Measurements from ENCODE around the gene CNKSR3.

The CNKSR3 gene

DNA sequence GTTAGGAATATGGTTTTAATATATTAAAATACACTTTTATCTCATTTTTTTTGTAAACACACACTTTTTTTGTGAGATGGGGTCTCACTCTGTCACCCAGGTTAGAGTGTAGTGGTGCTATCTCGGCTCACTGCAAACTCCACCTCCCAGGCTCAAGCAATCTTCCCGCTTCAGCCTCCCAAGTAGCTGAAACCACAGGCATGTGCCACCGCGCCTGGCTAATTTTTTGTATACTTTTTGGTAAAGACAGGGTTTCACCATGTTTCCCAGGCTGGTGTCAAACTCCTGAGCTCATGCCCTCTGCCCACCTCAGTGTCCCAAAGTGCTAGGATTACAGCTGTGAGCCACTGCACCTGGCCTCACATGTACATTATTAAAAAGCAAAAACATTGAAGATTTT lies 164.7 kb downstream of the CNKSR3 start:
- H4K20me1 ChIP-seq = no peaks in the 10 kb centered on the region
- no peaks in the 10 kb centered on the region for H3K27me3 ChIP-seq
- no peak overlapping the region for H3K9ac ChIP-seq
- H3K36me3 ChIP-seq = no peaks in the 10 kb centered on the region
- no peak overlapping the region for H3K27ac ChIP-seq
- H3K4me3 ChIP-seq = no peak overlapping the region
- H3K9me3 ChIP-seq = peaks cover 13% of the 10 kb centered on the region
- H3K4me2 ChIP-seq = no peak overlapping the region
- 0 out of 2 replicates have a peak, but pooled peaks cover 4% of the 10 kb centered on the region for H3K4me1 ChIP-seq
- no peak for TF ChIP-seq Cebpa-rat (IDR thresholded peaks at IDR 0.05)

DNA sequence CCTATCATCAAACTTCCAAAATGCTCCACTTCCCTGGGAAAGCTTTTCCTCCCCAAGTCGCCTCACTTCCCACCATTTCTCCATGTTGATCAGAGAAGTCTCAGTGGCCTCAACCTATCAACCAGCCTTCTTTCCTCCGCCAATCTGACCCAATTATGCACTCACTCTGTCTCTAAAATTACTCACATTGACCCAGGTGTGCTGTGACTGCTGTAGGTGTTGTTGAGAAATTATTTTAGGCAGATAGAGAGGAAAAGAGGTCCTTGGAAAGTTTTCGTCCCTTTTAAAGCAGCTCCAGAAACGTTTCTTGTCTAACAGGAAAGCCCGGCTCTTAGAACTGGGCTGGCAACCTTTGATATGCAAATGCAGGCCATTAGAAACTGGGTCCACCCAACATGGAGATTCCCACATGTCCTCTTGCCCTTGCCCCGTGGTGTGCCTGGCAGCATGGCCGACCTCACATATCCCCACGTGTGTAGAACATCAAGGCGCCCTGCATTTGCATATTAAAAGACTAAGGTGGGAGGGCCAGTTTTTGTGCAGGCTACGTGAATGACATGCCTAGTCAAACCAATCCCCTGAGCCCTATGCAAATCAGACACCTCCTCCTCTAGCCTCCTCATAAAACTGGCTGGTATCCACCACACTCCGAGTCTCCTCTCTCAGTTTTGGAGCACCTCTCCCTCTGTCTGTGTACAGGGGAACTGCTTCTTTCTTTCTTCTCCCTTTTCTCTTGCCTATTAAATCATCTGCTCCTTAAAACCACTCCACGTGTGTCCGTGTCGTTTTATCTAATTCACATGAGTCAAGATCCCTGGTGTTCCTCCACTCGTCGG lies 166.8 kb downstream of the CNKSR3 start:
- no peak for TF ChIP-seq Cebpa-rat (IDR thresholded peaks at IDR 0.05)
- H3K4me3 ChIP-seq = no peak overlapping the region
- H3K27ac ChIP-seq = no peak overlapping the region
- no peak overlapping the region for H3K9ac ChIP-seq
- H3K4me1 ChIP-seq = no peaks in the 10 kb centered on the region
- no peaks in the 10 kb centered on the region for H3K36me3 ChIP-seq
- H3K4me2 ChIP-seq = no peak overlapping the region
- no peaks in the 10 kb centered on the region for H3K27me3 ChIP-seq
- H3K9me3 ChIP-seq = peaks cover 13% of the 10 kb centered on the region
- H4K20me1 ChIP-seq = no peaks in the 10 kb centered on the region

DNA sequence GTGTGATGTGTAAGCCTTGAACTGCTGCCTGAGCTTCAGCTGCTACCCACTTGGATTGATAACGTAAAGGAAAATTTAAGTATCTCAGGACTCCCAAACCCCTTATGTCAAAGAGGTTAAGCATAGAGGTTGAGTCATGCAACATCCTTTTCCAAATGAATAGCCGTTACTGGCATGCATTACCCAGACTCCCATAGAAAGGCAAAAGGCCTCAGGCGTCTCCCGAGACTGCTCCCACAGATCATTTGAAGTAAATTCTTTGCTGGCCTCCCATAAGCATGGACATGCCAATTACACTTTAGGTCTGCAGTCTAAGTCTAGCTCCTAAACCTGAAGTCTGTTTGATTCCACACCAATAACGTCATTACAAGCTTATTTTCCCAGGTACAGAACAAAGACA lies 168.6 kb downstream of the CNKSR3 start:
- no peak for TF ChIP-seq Cebpa-rat (IDR thresholded peaks at IDR 0.05)
- Histone ChIP-seq H3K9me3 (peaks cover 11% of the 10 kb centered on the region), H3K36me3 (no peaks in the 10 kb centered on the region), H3K27ac (no peak overlapping the region), H3K27me3 (no peaks in the 10 kb centered on the region), H4K20me1 (no peaks in the 10 kb centered on the region), H3K4me2 (no peak overlapping the region), H3K9ac (no peak overlapping the region), H3K4me3 (no peak overlapping the region), H3K4me1 (no peaks in the 10 kb centered on the region)

DNA sequence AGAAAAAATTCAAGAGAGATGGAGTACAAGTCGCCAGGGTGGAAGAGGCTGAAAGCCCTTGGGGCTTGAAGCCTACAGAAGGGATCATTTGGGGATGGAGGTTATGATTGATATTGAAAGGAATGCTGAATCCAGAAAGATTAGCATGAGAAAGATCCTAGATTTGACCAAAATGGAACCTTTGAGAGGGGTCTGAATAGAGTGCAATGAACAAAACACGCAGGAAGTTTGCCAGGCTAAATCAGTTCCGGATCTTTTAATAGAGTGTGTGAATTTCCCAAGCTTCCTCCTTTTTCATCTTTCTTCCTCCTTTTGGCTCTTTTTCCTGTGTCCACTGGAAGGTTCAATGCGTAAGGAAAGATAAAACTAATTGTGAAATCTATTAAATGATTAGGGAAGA lies 169.1 kb downstream of the CNKSR3 start:
- Histone ChIP-seq H3K9ac (no peak overlapping the region), H3K4me3 (no peak overlapping the region)

More for the DNA sequence above, 169.1 kb downstream of the CNKSR3 start:
- no peak for TF ChIP-seq Cebpa-rat (IDR thresholded peaks at IDR 0.05)
- H3K27ac ChIP-seq = no peak overlapping the region
- no peak overlapping the region for H3K4me2 ChIP-seq
- no peaks in the 10 kb centered on the region for H3K36me3 ChIP-seq
- no peaks in the 10 kb centered on the region for H3K4me1 ChIP-seq
- H4K20me1 ChIP-seq = no peaks in the 10 kb centered on the region
- H3K9me3 ChIP-seq = peaks cover 5% of the 10 kb centered on the region; the same call in 1 of the 2 replicates
- H3K27me3 ChIP-seq = no peaks in the 10 kb centered on the region

Measured in BLaER1 (cell line).